ENCODE results near the gene PCCA. TPM values are rescaled to one million over a fixed set of nuclear protein-coding genes. Genes with fewer than 3 reads are reported as not detected.
"Not testable (repeated sequence)": the region's sequence is repeated elsewhere in the genome, so short reads cannot be mapped to it uniquely, and the experiment has no call there.

The PCCA gene
- total and polyA plus RNA-seq, 8 donors = 26.8 to 48.9 (median 37.6) TPM

DNA sequence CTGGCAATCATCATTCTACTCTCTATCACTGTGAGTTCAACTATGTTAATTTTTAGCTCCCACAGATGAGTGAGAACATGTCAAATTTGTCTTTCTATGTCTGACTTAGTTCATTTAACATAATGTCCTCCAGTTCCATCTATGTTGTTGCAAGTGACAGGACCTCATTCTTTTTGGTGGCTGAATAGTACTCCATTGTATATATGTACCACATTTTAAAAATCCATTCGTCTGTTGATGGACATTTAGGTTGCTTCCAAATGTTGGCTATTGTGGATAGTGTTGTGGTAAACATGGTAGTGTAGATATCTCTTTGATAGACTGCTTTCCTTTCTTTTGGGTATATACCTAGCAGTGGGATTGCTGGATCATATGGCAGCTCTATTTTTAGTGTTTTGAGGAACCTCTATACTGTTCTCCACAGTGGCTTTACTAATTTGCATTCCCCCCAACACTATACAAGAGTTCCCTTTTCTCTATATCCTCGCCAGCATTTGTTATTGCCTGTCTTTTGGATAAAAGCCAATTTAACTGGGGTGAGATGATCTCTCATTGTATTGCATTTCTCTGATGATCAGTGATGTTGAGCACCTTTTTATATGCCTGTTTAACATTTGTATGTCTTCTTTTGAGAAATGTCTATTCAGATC is 124.1 kb downstream of the PCCA start:
- Histone ChIP-seq H3K4me1 (peaks cover 0 to 5% of the 10 kb centered on the region in 2 donors), H3K27ac (no peak overlapping the region), H3K36me3 (peaks cover 0 to 10% of the 10 kb centered on the region in 2 donors), H3K9me3 (no peaks in the 10 kb centered on the region), H3K4me3 (no peak overlapping the region), H3K27me3 (no peaks in the 10 kb centered on the region)
- intact Hi-C loops (cut with DNase I) = no loop called here
- ATAC-seq = peak; percentile 44
- TF ChIP-seq, protein P1, sequence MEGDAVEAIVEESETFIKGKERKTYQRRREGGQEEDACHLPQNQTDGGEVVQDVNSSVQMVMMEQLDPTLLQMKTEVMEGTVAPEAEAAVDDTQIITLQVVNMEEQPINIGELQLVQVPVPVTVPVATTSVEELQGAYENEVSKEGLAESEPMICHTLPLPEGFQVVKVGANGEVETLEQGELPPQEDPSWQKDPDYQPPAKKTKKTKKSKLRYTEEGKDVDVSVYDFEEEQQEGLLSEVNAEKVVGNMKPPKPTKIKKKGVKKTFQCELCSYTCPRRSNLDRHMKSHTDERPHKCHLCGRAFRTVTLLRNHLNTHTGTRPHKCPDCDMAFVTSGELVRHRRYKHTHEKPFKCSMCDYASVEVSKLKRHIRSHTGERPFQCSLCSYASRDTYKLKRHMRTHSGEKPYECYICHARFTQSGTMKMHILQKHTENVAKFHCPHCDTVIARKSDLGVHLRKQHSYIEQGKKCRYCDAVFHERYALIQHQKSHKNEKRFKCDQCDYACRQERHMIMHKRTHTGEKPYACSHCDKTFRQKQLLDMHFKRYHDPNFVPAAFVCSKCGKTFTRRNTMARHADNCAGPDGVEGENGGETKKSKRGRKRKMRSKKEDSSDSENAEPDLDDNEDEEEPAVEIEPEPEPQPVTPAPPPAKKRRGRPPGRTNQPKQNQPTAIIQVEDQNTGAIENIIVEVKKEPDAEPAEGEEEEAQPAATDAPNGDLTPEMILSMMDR (IDR thresholded peaks at IDR 0.05) = no peak
- no peak for DNase-seq

DNA sequence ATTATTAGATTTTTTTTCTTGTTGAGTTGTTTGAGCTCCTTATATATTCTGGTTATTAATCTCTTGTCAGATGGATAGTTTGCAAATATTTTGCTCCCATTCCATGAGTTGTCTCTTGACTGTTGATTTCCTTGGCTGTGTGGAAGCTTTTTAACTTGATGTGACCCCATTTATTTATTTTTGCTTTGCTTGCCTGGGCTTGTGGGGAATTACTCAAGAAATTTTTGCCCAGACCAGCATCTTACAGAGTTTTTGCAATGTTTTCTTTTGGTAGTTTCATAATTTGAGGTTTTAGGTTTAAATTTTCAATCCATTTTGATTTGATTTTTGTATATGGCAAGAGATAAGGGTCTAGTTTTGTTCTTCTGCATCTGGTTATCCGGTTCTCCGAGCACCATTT is 124.7 kb downstream of the PCCA start:
- no peak overlapping the region for H3K27ac ChIP-seq
- no peaks in the 10 kb centered on the region for H3K9me3 ChIP-seq
- no peak overlapping the region for H3K4me3 ChIP-seq
- intact Hi-C loops (cut with DNase I) = no loop called here
- H3K4me1 ChIP-seq = peaks cover 0 to 5% of the 10 kb centered on the region in 2 donors
- DNase-seq (no peak), ATAC-seq (no peak)
- TF ChIP-seq, protein P1 (IDR thresholded peaks at IDR 0.05) = no peak
- peaks cover 0 to 10% of the 10 kb centered on the region in 2 donors for H3K36me3 ChIP-seq
- H3K27me3 ChIP-seq = no peaks in the 10 kb centered on the region

DNA sequence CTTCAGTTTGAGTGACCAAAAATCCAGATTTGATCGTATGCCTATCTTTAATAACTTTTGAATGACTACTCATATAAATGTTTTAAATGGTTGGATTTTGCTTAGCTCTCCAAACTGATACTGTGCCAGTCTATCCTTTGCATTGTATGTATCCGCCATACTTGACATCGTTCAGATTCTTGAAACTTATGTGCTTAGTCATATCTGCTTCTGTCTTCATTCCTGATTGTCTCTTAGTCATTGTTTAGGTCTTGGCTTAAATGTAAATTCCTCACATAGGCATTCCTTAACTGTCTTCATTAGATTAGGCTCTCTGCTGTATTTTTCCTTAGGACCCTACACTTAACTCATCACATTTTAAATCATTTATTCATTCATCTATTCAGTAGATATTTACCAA is 126.0 kb downstream of the PCCA start:
- Histone ChIP-seq H3K9me3 (no peaks in the 10 kb centered on the region), H3K4me1 (peaks cover 0 to 5% of the 10 kb centered on the region in 2 donors), H3K36me3 (peaks cover 0 to 7% of the 10 kb centered on the region in 2 donors), H3K27ac (no peak overlapping the region), H3K27me3 (no peaks in the 10 kb centered on the region), H3K4me3 (no peak overlapping the region)
- TF ChIP-seq, protein P1 (IDR thresholded peaks at IDR 0.05) = no peak
- intact Hi-C loops (cut with DNase I) = no loop called here
- no peak for DNase-seq
- ATAC-seq = no peak

DNA sequence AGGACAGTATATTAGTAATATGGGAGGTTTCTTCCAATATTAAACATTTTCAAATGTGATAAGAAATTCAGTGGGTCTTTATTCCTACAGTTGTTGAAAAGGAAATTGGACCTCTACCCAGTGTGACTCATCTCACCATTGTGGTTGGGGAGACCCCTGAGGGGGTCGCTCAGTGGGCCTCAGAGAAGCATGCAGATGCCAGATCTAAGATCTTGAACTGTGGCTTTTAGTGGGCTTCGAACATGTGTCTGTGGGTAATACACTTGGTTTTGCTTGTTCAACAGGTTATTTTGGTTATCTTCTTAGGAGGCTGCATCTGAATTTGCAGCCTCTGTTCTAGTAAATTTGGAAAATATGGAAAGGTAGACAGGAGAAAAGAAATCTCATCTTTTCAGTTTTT is 132.3 kb downstream of the PCCA start:
- ATAC-seq (no peak), DNase-seq (no peak)
- intact Hi-C loops (cut with DNase I) = no loop called here
- H3K36me3 ChIP-seq = peaks cover 0 to 4% of the 10 kb centered on the region in 2 donors
- no peaks in the 10 kb centered on the region for H3K4me1 ChIP-seq
- no peak overlapping the region for H3K4me3 ChIP-seq
- TF ChIP-seq, protein P1 (IDR thresholded peaks at IDR 0.05) = no peak
- no peaks in the 10 kb centered on the region for H3K9me3 ChIP-seq
- no peaks in the 10 kb centered on the region for H3K27me3 ChIP-seq
- no peak overlapping the region for H3K27ac ChIP-seq

DNA sequence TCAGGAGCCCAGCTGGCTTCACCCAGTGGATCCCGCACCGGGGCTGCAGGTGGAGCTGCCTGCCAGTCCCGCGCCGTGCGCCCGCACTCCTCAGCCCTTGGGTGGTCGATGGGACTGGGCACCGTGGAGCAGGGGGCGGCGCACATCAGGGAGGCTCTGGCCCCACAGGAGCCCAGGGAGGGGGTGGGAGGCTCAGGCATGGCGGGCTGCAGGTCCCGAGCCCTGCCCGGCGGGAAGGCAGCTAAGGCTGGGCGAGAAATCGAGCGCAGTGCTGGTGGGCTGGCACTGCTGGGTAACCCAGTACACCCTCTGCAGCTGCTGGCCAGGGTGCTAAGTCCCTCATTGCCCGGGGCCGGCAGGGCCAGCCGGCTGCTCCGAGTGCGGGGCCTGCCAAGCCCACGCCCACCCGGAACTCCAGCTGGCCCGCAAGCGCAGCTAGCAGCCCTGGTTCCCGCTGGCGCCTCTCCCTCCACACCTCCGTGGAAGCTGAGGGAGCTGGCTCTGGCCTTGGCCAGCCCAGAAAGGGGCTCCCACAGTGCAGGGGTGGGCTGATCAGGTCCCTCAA is 135.2 kb downstream of the PCCA start:
- H3K27ac ChIP-seq; H3K4me1 ChIP-seq; ATAC-seq; H3K4me3 ChIP-seq; H3K9me3 ChIP-seq; H3K27me3 ChIP-seq; H3K36me3 ChIP-seq; DNase-seq; intact Hi-C loops (cut with DNase I): not testable (repeated sequence)
